CD4-positive, alpha-beta T cell (primary cell): ENCODE data around the gene NOTCH1. TPM values are rescaled to one million over a fixed set of nuclear protein-coding genes. Genes with fewer than 3 reads are reported as not detected.

Experiments used
- ATAC-seq: fragments of 200-7000 bp; cut with Tn5 transposase; one replicate; pipeline ENCODE4 v1.10.0; 2022; ENCODE audit warnings: mild to moderate bottlenecking; ENCODE audit not compliant: poor library complexity
- CTCF ChIA-PET: fragments of 350-600 bp; sonication (Branson Sonifier 250); formaldehyde crosslinking; loops from one replicate; lab custom pipeline; 2021; ENCODE audit warnings: antibody characterized with exemption, inconsistent platforms; lab: Charles Lee
- POLR2A ChIA-PET: fragments of 350-600 bp; sonication (Branson Sonifier 250); formaldehyde crosslinking; loops from one replicate; lab custom pipeline; 2021; ENCODE audit warnings: antibody characterized with exemption, inconsistent platforms; lab: Charles Lee
- DNase-seq, 14 experiments: peaks; one replicate each; pipeline ENCODE4 v3.0.0-alpha.2; 2013 to 2020; ENCODE audit warnings: mixed read lengths in 2 of 14
- H3K27ac ChIP-seq, 2 donors: one replicate each; pipeline versions ENCODE4 v1.5.1 to v1.7.0; 2013; ENCODE audit warnings: low read length in 2 of 2, low read depth in 1 of 2, mild to moderate bottlenecking in 1 of 2
- H3K27me3 ChIP-seq, 2 experiments: 1 replicate in 1 of 2; 2 replicates in 1 of 2; pipeline versions ENCODE4 v1.6.1 to v1.7.0; 2013; ENCODE audit warnings: low read length in 2 of 2, control low read depth in 1 of 2, mild to moderate bottlenecking in 1 of 2, moderate library complexity in 1 of 2; ENCODE audit not compliant: insufficient read depth in 2 of 2, control insufficient read depth in 1 of 2
- H3K36me3 ChIP-seq: one replicate; pipeline ENCODE4 v1.6.1; 2013; ENCODE audit warnings: low read length, control low read depth; ENCODE audit not compliant: insufficient read depth
- H3K4me1 ChIP-seq: one replicate; pipeline ENCODE4 v1.6.1; 2013; ENCODE audit warnings: low read length, control low read depth; ENCODE audit not compliant: insufficient read depth
- H3K4me3 ChIP-seq: one replicate; pipeline ENCODE4 v1.5.1; 2013; ENCODE audit warnings: mild to moderate bottlenecking, low read length, moderate library complexity
- H3K9me3 ChIP-seq, 2 experiments: 1 replicate in 1 of 2; 2 replicates in 1 of 2; pipeline versions ENCODE4 v1.6.1 to v1.7.0; 2013; ENCODE audit warnings: low read length in 2 of 2, mild to moderate bottlenecking in 2 of 2, control low read depth in 1 of 2, moderate library complexity in 1 of 2; ENCODE audit not compliant: control insufficient read depth in 1 of 2, insufficient read depth in 1 of 2
- H3K27ac Mint-ChIP-seq: one replicate; pipeline ENCODE4 v1.8.0; 2020; ENCODE audit warnings: mixed read lengths
- H3K27me3 Mint-ChIP-seq: one replicate; pipeline ENCODE4 v1.8.0; 2021; ENCODE audit warnings: mixed read lengths
- H3K36me3 Mint-ChIP-seq: one replicate; pipeline ENCODE4 v1.8.0; 2021; ENCODE audit warnings: low read depth, mixed read lengths
- H3K4me1 Mint-ChIP-seq: one replicate; pipeline ENCODE4 v1.8.0; 2021; ENCODE audit warnings: low read depth, mixed read lengths
- H3K4me3 Mint-ChIP-seq: one replicate; pipeline ENCODE4 v1.8.0; 2020; ENCODE audit warnings: mild to moderate bottlenecking, mixed read lengths
- H3K9me3 Mint-ChIP-seq: one replicate; pipeline ENCODE4 v1.8.0; 2020; ENCODE audit warnings: mixed read lengths
- intact Hi-C, 2 experiments: fragments of 100-400 bp; cut with DNase I in 1 of 2; cut with micrococcal nuclease in 1 of 2; formaldehyde crosslinking; loops; one replicate each; pipeline versions ENCODE4 v1.15.1 to v1.9.0; 2023 to 2025; cut with DNase I, micrococcal nuclease
- total RNA-seq, 174 experiments: library from RNA in 2 of 174; stranded (reverse) in 2 of 174; gene quantifications; one replicate each; pipeline ENCODE4 v1.2.3 and lab custom pipeline; 2021 to 2026
- TF ChIP-seq, protein P1 (sequence below): fragments of 200-600 bp; IDR thresholded peaks from one replicate; pipeline ENCODE4 v1.8.0; 2022; ENCODE audit warnings: antibody characterized with exemption, mild to moderate bottlenecking

Gene NOTCH1
- total RNA-seq, 2 experiments from 2014 or later = 30.8 to 34.2 TPM

GRCh38 chr9:136511144-136511669 is 34.6 kb downstream of the NOTCH1 start:
- Mint-ChIP-seq H3K9me3 (no peaks in the 10 kb centered on the region), H3K4me1 (no peaks in the 10 kb centered on the region), H3K4me3 (no peak overlapping the region), H3K27ac (no peak overlapping the region), H3K27me3 (no peaks in the 10 kb centered on the region), H3K36me3 (peaks cover 27% of the 10 kb centered on the region)
- ATAC-seq (no peak), DNase-seq (no peak)
- Histone ChIP-seq H3K4me3 (no peak overlapping the region), H3K27ac (no peak overlapping the region), H3K36me3 (peaks cover 92% of the 10 kb centered on the region), H3K9me3 (no peaks in the 10 kb centered on the region), H3K4me1 (no peaks in the 10 kb centered on the region), H3K27me3 (no peaks in the 10 kb centered on the region)
- ChIA-PET POLR2A (no interaction called here), CTCF (no interaction called here)
- TF ChIP-seq, protein P1, sequence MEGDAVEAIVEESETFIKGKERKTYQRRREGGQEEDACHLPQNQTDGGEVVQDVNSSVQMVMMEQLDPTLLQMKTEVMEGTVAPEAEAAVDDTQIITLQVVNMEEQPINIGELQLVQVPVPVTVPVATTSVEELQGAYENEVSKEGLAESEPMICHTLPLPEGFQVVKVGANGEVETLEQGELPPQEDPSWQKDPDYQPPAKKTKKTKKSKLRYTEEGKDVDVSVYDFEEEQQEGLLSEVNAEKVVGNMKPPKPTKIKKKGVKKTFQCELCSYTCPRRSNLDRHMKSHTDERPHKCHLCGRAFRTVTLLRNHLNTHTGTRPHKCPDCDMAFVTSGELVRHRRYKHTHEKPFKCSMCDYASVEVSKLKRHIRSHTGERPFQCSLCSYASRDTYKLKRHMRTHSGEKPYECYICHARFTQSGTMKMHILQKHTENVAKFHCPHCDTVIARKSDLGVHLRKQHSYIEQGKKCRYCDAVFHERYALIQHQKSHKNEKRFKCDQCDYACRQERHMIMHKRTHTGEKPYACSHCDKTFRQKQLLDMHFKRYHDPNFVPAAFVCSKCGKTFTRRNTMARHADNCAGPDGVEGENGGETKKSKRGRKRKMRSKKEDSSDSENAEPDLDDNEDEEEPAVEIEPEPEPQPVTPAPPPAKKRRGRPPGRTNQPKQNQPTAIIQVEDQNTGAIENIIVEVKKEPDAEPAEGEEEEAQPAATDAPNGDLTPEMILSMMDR = no peak
- intact Hi-C loops = no loop called here

DNA sequence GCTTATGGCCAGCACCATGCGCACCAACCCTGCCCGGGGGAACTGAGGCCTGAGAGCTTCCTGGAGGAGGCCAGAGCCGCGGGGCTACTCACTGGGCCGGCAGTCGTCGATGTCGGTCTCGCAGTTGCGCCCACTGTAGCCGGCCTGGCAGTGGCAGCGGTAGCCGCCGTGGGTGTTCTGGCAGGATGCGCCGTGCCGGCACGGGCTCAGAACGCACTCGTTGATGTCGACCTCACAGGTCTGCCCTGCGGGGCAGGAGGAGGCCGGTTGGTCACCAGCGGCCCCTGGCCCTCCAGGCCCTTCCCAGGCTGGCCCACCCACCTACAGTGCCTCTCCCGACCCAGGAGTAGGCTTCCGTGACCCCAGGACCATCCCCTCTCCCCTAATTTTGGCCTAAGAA is 35.3 kb downstream of the NOTCH1 start:
- Histone ChIP-seq H3K36me3 (peaks cover 91% of the 10 kb centered on the region), H3K9me3 (no peaks in the 10 kb centered on the region), H3K4me1 (no peaks in the 10 kb centered on the region), H3K4me3 (no peak overlapping the region), H3K27ac (no peak overlapping the region), H3K27me3 (no peaks in the 10 kb centered on the region)
- no peaks in the 10 kb centered on the region for H3K4me1 Mint-ChIP-seq
- intact Hi-C loops = no loop called here
- TF ChIP-seq, protein P1 = no peak
- H3K27ac Mint-ChIP-seq = no peak overlapping the region
- ATAC-seq = no peak
- no peak for DNase-seq
- no peak overlapping the region for H3K4me3 Mint-ChIP-seq
- H3K9me3 Mint-ChIP-seq = no peaks in the 10 kb centered on the region
- CTCF ChIA-PET = no interaction called here
- H3K27me3 Mint-ChIP-seq = no peaks in the 10 kb centered on the region
- POLR2A ChIA-PET = no interaction called here
- peaks cover 26% of the 10 kb centered on the region for H3K36me3 Mint-ChIP-seq

- Histone ChIP-seq H3K27ac (no peak overlapping the region), H3K4me3 (no peak overlapping the region), H3K36me3 (peaks cover 94% of the 10 kb centered on the region), H3K4me1 (no peaks in the 10 kb centered on the region), H3K27me3 (no peaks in the 10 kb centered on the region), H3K9me3 (no peaks in the 10 kb centered on the region)
- ATAC-seq (no peak), DNase-seq (no peak)
- no peaks in the 10 kb centered on the region for H3K27me3 Mint-ChIP-seq
- H3K9me3 Mint-ChIP-seq = no peaks in the 10 kb centered on the region
- CTCF ChIA-PET = no interaction called here
- H3K4me1 Mint-ChIP-seq = no peaks in the 10 kb centered on the region
- H3K27ac Mint-ChIP-seq = no peak overlapping the region
- intact Hi-C loops = no loop called here
- no peak overlapping the region for H3K4me3 Mint-ChIP-seq
- TF ChIP-seq, protein P1 = no peak
- POLR2A ChIA-PET = no interaction called here
- peaks cover 26% of the 10 kb centered on the region for H3K36me3 Mint-ChIP-seq
These were observed 36.3 kb downstream of the NOTCH1 start for GRCh38 chr9:136509549-136509948.
